ENCODE data around the gene EBF3. TPM values are rescaled to one million over a fixed set of nuclear protein-coding genes. Genes with fewer than 3 reads are reported as not detected.

Gene EBF3
- total RNA-seq, 1 donor: 14.7 TPM

DNA sequence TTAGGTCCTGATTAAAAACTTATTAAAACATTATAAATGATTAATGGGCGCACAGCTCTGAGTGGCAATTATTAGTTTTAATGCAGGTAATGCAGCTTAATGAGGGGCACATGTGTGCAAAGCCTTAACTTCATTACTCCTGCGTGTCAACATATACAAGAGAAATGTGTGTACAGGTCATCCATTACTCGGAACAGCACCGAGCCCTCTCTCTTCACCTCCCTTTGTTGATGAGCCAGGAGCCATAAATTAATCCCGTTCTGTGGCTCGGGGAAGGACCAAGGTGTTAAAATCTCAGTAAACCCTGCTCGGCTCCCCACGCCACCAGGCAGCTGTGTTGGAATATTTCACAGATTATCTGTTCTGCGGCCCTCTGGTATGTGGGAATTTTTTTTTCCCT lies 77.8 kb downstream of the EBF3 start:
- no peak overlapping the region for H3K4me3 ChIP-seq (ENCODE audit: low read depth, low read length)
- TF ChIP-seq, protein P1, sequence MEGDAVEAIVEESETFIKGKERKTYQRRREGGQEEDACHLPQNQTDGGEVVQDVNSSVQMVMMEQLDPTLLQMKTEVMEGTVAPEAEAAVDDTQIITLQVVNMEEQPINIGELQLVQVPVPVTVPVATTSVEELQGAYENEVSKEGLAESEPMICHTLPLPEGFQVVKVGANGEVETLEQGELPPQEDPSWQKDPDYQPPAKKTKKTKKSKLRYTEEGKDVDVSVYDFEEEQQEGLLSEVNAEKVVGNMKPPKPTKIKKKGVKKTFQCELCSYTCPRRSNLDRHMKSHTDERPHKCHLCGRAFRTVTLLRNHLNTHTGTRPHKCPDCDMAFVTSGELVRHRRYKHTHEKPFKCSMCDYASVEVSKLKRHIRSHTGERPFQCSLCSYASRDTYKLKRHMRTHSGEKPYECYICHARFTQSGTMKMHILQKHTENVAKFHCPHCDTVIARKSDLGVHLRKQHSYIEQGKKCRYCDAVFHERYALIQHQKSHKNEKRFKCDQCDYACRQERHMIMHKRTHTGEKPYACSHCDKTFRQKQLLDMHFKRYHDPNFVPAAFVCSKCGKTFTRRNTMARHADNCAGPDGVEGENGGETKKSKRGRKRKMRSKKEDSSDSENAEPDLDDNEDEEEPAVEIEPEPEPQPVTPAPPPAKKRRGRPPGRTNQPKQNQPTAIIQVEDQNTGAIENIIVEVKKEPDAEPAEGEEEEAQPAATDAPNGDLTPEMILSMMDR (IDR thresholded peaks at IDR 0.05; ENCODE audit: insufficient read depth, low read length): no peak
- no peak for DNase-seq (ENCODE audit: low read depth)

- no peak overlapping the region for H3K4me3 ChIP-seq (ENCODE audit: low read depth, low read length)
- DNase-seq (ENCODE audit: low read depth): no peak
- TF ChIP-seq, protein P1 (IDR thresholded peaks at IDR 0.05; ENCODE audit: insufficient read depth, low read length): no peak
These were observed 78.5 kb downstream of the EBF3 start for GRCh38 chr10:129885526-129885925.

DNA sequence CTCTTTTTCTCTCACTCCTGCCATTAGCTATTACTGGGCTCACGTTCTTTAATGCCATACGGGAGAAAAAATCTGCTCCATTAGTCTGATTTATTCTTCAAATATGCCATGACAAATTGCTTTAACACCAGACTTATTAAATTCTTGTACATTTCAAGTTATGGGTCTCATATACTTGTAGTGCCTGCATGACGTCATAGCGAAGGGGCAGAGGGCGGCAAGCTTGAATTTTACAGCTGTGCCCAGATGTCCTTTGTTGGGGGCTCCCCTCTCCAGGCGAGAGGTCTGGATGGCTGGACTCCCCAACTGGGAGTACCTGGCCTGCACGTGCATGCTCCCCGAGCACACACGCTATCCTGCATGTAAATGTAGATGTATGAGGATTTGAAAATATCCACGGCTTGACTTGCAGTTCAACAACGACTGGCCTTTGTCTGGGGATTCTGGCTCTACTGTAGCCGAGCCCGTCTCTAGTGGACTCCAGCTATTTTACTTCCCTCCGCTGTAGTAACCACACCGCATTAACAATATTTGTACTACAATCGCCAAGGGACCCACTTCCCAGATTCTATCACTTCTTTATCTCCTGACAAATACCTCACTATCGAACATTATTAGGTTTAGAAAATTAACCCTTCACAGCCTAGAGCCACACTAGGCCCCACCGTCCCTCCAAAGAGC lies 79.5 kb downstream of the EBF3 start:
- no peak overlapping the region for H3K4me3 ChIP-seq (ENCODE audit: low read depth, low read length)
- DNase-seq (ENCODE audit: low read depth): no peak
- TF ChIP-seq, protein P1 (IDR thresholded peaks at IDR 0.05; ENCODE audit: insufficient read depth, low read length): no peak

DNA sequence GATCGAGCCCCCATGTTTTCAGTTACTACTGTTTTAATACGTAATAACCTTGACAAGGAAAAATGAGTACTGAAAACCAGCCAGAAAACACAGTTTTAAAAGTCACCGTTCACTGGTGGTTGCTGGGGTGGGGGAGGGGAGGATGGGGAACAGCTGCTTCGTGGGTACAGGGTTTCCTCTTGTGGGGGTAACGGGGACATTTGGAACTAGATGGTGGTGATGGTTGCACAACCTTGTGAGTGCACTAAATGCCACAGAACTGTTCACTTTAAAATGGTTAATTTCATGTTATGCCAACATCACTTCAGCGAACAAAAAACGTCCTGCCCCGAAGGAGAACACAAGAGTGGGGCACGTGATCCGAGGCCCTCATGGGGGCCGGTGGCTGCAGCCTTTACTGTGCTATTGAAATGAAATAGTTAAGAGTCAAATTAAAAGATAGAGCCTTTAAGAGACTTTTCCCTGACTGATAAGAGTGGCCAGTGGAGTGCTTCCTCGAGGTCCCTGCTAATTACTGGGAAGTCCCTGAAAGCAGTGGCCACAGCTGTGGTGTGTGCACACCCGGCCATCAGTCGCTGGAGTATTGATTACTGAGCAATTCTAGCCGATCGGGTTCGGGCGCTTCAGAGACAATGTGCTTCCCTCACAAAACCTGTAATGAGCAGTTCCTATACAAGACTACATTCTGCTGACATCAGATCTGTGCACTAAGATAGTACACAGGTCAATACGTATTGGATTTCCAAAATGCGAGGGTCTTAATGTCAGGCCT lies 80.3 kb downstream of the EBF3 start:
- TF ChIP-seq, protein P1 (IDR thresholded peaks at IDR 0.05; ENCODE audit: insufficient read depth, low read length): no peak
- no peak overlapping the region for H3K4me3 ChIP-seq (ENCODE audit: low read depth, low read length)
- DNase-seq (ENCODE audit: low read depth): no peak

- DNase-seq (ENCODE audit: low read depth): no peak
- H3K4me3 ChIP-seq (ENCODE audit: low read depth, low read length): no peak overlapping the region
- TF ChIP-seq, protein P1 (IDR thresholded peaks at IDR 0.05; ENCODE audit: insufficient read depth, low read length): no peak
These were observed 81.0 kb downstream of the EBF3 start for GRCh38 chr10:129883029-129883428.

DNA sequence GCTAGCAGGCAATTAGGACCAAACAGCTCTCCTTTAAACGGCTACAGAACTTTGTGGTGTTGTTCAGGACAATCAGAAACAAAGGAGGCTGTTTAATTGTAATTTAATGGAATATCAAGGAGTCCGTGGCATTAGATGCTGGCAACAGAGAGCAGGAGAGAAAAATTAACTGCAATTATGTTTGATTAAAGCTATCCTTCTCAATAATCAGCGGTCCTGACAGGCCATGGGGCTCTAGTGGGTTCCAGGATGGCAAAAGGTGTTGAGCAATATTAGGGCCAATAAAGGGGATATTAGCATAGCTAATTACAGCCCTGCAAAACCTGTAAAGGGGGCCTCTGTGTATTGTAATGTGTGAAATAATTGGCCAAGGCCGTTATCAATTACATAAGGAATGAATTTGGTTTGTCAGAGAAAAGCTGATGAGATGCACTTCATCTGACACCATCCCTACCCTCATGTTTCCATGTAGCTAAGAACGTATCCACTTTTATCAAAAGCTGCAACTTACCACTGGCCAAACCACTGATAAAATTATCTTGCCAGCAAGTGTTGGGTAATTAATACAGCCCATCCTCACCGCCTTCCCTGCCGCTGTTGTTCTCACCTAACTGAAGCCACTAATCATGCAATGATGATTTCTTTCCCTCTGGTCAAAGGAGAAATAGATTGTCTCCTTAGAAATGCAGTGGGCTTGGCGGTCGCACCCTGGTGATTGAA lies 81.6 kb downstream of the EBF3 start:
- TF ChIP-seq, protein P1 (IDR thresholded peaks at IDR 0.05; ENCODE audit: insufficient read depth, low read length): no peak

More for the DNA sequence above, 81.6 kb downstream of the EBF3 start:
- H3K4me3 ChIP-seq (ENCODE audit: low read depth, low read length): no peak overlapping the region
- DNase-seq (ENCODE audit: low read depth): no peak

Measured in fibroblast of the aortic adventitia (primary cell).